HG02884 (cell line): Measurements from ENCODE around the gene AKAP5.

Experiments used
- ATAC-seq: cut with Tn5 transposase; IDR thresholded peaks from one replicate; pipeline ENCODE4 v1.9.1; 2021; ENCODE audit warnings: mild to moderate bottlenecking, moderate library complexity; ENCODE audit not compliant: unreplicated experiment

The AKAP5 gene

DNA sequence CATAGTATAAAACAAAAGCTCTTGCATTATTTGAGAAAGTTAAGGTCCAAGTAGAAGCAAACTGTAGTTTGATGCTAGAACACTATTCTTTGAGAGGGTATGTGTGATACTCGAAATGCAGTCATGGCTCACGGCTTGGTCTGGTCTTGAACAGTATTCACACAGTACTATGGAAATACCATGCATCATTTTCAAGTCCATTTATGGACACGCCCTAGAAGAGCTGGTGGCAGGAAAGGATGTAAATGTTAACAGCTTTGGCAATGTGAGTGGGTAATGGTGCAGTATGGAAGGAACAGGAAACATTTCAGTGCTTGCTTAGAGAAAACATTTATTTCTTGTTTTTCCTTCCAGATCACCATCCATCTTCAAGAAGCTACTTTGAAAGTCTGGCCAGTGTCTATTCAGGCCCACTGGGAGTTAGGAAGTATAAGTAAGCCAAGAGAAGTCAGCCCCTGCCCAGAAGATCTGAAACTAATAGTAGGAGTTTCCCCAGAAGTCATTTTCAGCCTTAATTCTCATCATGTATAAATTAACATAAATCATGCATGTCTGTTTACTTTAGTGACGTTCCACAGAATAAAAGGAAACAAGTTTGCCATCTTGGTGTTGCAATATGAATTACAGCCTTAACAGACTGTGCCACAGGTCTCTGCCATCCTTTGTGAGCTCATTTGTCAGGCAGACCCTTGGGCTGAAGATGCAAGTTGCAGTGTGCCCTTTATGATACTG lies 5.7 kb upstream of the AKAP5 start:
- ATAC-seq = no peak

DNA sequence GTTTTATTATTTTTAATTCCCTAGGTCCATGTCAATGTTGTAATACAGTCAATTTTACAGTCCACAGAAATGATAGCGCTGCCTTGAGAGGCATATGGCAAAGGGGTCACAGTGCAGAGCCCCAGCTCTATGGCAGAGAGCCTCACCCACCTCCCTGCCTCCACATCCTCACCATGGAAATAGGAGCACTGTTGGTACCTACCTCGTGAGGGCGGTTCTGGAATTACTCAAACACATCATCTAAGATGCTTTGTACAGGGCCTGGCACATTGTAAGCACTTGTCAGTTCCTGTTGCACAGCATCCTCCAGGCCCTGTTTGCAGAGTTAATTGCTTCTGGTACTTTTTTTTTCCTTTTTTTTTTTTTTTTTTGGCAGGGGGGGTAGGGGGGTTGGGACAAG lies 4.1 kb upstream of the AKAP5 start:
- ATAC-seq = no peak

DNA sequence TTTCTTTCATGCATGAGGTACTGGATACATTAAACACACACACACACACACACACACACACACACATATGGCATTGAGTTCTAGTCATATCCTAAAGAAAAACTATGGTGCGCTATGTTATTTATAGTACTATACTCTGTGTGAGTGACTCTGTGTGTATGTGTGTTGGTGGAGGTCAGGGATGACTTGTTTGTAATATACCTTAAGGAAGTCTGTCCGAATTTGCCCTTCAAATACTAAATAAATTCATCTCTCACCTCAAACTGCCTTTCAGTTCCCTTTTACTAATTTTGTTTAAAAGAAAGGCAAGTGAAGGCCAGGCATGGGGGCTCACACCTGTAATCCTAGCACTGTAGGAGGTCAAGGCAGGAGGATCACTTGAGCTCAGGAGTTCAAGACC lies 2.1 kb upstream of the AKAP5 start:
- no peak for ATAC-seq

DNA sequence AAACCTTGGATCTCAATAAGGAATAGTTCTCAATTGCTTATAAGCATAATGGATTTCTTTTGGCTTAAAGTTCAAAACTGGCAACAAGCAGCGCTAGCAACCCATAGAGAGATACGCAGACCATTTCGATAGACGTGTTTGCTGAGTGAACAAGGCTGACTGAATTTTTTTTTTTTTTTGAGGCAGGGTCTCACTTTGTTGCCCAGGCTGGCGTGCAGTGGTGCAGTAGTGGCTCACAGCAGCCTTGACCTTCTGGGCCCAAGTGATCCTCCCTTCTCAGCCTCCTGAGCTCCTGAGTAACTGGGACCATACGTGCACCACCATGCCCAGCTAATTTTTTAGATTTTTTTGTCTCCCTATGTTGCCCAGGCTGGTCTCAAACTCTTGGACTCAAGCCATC lies 1.4 kb upstream of the AKAP5 start:
- ATAC-seq = no peak

DNA sequence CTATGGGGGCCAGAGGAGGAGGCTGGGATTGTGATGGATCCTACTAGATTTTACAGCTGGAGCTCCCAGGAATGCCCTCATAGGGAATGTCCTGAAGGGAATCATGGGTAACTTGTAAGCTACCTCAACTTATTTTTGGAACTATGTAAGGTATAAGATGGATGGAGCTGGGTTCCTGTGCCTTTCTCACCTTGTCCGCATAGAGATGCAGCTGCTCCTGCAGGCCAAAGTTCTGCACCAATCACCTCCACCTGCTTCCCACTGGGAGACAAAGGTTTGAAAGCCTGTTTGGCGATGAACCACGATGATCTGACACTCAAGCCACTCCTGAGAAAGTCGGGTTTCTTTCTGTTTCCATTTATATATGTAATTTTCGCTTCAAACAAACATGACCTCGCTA lies 648 bp upstream of the AKAP5 start:
- ATAC-seq = no peak

DNA sequence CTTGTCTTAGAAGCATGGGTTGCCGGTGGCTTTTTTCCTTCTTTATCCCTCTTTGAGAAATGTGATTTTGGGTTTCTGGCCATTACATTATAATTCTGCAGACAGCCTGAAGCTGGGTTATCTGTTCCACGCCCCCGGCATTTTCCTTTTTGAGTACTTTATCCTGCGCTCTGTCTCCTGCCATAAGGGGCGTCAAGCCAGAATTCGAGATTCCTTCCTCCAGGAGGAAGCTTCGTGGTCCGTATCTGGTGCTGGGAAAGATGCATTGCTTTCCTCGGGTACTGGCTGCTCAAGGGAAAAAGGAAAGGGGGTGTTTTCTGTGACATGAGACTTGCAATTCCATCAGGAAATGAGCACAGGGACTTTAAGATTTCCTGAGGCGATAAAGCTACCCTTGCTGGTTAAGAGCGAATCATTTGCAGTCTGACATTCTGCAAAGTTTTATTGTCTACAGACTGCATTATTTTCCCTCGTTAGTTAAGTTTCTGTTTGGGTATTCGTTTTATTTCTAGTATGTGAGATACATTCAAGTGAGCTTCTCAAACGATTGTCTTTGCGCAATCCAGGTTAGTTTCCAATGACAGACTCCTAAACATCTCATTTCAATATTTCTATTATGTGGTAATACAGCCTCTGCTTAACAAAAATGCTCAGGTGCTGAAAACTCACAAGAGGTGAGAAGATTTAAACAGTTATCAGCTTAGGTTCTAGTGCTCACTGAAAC lies 694 bp downstream of the AKAP5 start:
- no peak for ATAC-seq

- no peak for ATAC-seq
Measured at GRCh38 chr14:64467101-64467500, 1.8 kb downstream of the AKAP5 start.

DNA sequence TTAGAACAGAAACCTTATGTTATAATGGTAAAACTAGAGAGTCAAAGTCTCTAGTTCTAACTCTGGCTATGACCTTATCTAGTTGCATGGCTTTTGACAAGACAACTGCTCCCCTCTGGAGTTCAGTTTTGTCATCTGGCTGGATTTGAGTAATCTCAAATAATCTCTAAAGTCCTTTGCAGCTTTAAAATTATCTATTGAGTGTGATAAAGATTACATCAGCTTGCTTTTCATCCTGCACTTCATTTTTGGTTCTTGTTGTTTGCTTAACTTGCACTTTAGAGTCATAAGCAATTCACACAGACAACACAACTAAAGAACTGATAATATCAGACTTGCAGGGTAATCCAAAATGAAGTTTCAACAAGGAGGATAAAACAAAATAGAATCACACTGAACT lies 2.3 kb downstream of the AKAP5 start:
- no peak for ATAC-seq

DNA sequence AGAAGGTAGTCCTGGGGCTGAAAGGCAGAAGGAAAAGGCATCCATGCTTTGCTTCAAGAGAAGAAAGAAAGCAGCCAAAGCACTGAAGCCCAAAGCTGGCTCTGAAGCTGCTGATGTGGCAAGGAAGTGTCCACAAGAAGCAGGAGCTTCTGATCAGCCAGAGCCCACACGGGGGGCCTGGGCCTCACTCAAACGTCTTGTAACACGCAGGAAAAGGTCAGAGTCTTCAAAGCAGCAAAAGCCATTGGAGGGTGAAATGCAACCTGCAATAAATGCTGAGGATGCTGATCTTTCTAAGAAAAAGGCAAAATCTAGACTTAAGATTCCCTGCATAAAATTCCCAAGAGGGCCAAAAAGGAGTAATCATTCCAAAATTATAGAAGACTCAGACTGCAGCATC lies 3.2 kb downstream of the AKAP5 start:
- no peak for ATAC-seq

DNA sequence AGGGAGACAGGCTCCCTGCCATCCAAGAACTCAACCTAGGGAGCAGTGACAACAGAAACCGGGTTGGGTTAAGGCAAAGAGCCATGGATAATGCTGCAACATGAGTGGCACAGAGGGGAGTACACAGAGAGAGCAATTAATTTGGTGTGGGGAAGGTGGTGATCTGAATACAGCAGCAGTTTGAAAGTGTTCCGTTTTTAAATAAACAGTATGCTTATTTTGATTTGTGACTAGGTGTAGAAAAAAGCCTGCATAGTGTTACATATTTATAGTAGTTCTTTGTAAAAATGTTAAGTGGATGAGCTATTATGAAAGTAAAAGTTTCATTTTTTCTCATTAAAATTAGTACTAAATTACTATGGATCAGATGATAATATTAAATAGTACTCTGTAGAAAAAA lies 8.7 kb downstream of the AKAP5 start:
- ATAC-seq = no peak

DNA sequence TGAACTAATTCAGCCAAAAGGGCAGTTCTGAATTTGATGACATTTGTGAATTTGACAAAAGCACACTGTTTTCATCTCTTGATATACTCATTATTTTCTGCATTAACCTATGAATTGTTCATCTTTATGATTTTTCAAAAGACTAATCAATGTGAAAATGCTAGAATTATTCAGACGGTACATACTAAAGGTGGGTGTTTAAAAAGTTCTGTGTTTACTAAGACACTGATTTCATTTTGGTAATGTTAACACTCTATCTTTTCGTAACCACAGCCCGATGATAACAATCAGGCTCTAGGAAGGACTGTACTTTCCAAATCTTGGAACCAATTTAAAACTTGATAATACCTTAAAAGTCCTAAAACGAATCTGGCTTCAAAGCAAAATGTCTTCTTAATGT lies 9.4 kb downstream of the AKAP5 start:
- ATAC-seq = no peak

DNA sequence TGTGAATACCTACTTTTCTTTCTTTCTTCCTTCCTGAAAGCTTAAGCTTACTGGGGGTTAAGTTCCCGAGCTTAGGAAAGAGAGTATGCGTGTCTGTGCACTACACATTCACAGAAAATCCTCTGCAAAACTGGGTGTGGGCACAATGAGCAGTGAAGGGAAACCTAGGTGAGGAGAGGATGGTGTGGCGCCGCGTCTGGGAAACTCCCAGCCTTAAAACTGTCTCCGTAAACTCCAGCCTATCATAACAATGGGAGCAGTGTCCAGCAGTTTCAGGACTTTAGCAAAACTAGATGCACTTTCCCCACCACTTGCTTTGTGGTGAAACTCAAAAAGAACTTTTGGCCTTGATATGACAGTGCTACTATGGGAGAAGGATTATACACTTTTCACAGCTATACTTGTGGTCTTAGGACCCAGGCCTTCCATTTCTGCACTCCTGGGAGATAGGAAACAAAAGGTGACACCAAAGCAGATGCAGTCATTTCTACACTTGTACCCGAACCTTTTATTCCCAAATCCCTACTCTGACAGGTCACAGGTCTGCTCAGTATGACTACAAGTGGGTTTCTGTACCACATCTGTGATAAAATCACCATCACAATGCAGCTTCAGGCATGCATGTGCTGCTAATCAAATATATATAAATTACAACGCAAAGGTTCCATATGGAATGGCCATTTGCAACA lies 10.4 kb downstream of the AKAP5 start:
- ATAC-seq = no peak

- ATAC-seq = no peak
Measured at GRCh38 chr14:64476438-64476837, 11.1 kb downstream of the AKAP5 start.

GRCh38 chr14:64478634-64479250 lies 13.4 kb downstream of the AKAP5 start:
- no peak for ATAC-seq

- no peak for ATAC-seq
Measured at GRCh38 chr14:64488590-64489099, 23.3 kb downstream of the AKAP5 start.

DNA sequence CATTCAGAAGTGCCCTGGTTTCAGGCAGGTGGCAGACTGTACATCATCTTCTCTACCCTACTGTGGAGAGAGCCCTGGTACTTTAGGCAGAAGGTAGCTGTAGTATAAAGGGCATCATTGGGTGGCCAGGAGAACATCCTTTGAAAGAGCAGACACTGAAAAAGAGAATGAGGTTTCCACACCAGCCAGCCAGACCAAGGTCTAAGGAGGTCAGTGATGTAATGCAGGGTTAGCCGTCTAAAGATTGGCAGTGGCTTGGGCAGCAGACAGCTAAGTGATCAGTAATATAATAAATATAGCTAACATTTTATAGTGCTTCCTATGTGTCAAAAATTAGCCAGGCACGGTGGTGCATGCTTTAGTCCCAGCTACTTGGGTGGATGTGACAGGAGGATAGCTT lies 26.3 kb downstream of the AKAP5 start:
- ATAC-seq = no peak

GRCh38 chr14:64493455-64493854 lies 28.2 kb downstream of the AKAP5 start:
- no peak for ATAC-seq

DNA sequence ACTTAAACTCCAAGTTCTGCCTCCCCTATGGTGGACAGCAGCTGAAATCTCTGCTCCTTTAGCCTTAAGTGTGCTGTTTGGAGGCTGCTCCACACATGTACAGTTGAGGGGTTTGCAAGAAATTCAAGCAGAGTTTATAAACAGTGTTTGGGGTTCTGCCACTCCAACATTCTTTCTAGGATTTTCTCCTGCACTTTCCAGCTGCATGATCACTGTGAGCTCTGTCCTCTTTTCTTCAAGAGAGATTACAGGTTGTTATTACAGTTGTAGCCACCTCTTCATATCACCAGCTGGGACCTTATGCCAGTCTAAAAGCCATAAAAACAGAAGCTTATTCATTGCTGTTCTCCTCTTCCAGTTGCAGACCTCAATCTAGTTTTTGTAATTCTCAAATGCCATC lies 30.0 kb downstream of the AKAP5 start:
- ATAC-seq = no peak

- no peak for ATAC-seq
Measured at GRCh38 chr14:64496764-64497163, 31.5 kb downstream of the AKAP5 start.

- no peak for ATAC-seq
Measured at GRCh38 chr14:64500088-64500487, 34.8 kb downstream of the AKAP5 start.

GRCh38 chr14:64501411-64502171 lies 36.3 kb downstream of the AKAP5 start:
- ATAC-seq = no peak
